ENCODE measurements around the gene TBC1D5. TPM values are rescaled to one million over a fixed set of nuclear protein-coding genes. Genes with fewer than 3 reads are reported as not detected.
A peak's percentile ranks its signal among the peaks of the same experiment; 100 is the strongest.

Gene TBC1D5
- total and polyA plus RNA-seq, 12 donors, result 6.7 to 35.6 (median 30.5) TPM

GRCh38 chr3:17745894-17746293 lies 3.5 kb upstream of the TBC1D5 start:
- TF ChIP-seq CTCF (IDR thresholded peaks at IDR 0.05), result no peak
- intact Hi-C loops (cut with DNase I), result no loop called here
- Histone ChIP-seq H3K27me3 (no peaks in the 10 kb centered on the region), H3K27ac (no peak overlapping the region), H3K36me3 (no peaks in the 10 kb centered on the region), H3K4me3 (no peak overlapping the region), H3K9me3 (no peaks in the 10 kb centered on the region), H3K4me1 (peaks cover 2 to 36% (median 13%) of the 10 kb centered on the region in 9 donors)
- no peak for DNase-seq
- no peak for ATAC-seq
- 41 to 67% methylated on average over 2 of the region's 2 CpGs for WGBS, 2 donors

GRCh38 chr3:17745301-17745700 lies 2.9 kb upstream of the TBC1D5 start:
- ATAC-seq, result no peak
- intact Hi-C loops (cut with DNase I), result no loop called here
- no peak overlapping the region for H3K4me3 ChIP-seq

GRCh38 chr3:17744693-17745092 lies 2.3 kb upstream of the TBC1D5 start:
- no peak for DNase-seq
- no peaks in the 10 kb centered on the region for H3K27me3 ChIP-seq
- ATAC-seq, result no peak
- no peak overlapping the region for H3K27ac ChIP-seq
- no peaks in the 10 kb centered on the region for H3K36me3 ChIP-seq
- intact Hi-C loops (cut with DNase I), result loop anchor here in 2 of 10 donors (5.0 kb wide), 1 partner anchor 97 kb away; no protein-coding TSS in a partner anchor
- H3K4me3 ChIP-seq, result no peak overlapping the region
- no peaks in the 10 kb centered on the region for H3K9me3 ChIP-seq
- TF ChIP-seq CTCF (IDR thresholded peaks at IDR 0.05), result no peak
- peaks cover 3 to 45% (median 25%) of the 10 kb centered on the region in 9 donors for H3K4me1 ChIP-seq
- 94 to 95% methylated on average over 3 of the region's 3 CpGs for WGBS, 2 donors

More at GRCh38 chr3:17745301-17745700, 2.9 kb upstream of the TBC1D5 start:
- no peak for TF ChIP-seq CTCF (IDR thresholded peaks at IDR 0.05)
- no peaks in the 10 kb centered on the region for H3K36me3 ChIP-seq
- H3K27ac ChIP-seq, result no peak overlapping the region
- H3K9me3 ChIP-seq, result no peaks in the 10 kb centered on the region
- no peak for DNase-seq
- no peaks in the 10 kb centered on the region for H3K27me3 ChIP-seq
- H3K4me1 ChIP-seq, result peaks cover 3 to 42% (median 19%) of the 10 kb centered on the region in 9 donors
- 82% methylated on average over 2 of the region's 2 CpGs for WGBS, 2 donors

DNA sequence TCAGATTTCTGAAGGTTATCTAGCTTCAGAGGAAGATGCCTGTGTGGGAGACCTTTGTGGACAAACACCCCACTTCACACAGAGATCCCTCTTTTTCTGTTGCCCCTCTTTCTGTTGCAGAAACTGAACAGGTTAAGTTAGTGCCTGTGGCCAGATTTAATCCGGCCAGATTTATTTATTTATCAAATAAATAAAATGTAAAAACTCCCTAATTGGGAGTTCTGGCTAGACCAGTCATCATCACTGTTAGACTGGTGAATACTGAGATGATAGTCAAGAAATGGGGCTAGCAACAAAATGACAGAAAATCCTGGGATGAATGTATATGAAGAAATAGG lies 1.2 kb upstream of the TBC1D5 start:
- H3K4me3 ChIP-seq, result no peak overlapping the region

More for the DNA sequence above, 1.2 kb upstream of the TBC1D5 start:
- intact Hi-C loops (cut with DNase I), result loop anchor here in 2 of 10 donors (5.0 kb wide), 1 partner anchor 96 kb away; no protein-coding TSS in a partner anchor
- H3K9me3 ChIP-seq, result no peaks in the 10 kb centered on the region
- peak overlapping the region in 7 of 10 donors; percentile 98 to 100 (median 99) for H3K27ac ChIP-seq
- DNase-seq (no peak), ATAC-seq (no peak)
- 65 to 73% methylated on average over 1 of the region's 1 CpG for WGBS, 2 donors
- peaks cover 3 to 49% (median 30%) of the 10 kb centered on the region in 9 donors for H3K4me1 ChIP-seq
- no peaks in the 10 kb centered on the region for H3K27me3 ChIP-seq
- no peaks in the 10 kb centered on the region for H3K36me3 ChIP-seq
- TF ChIP-seq CTCF (IDR thresholded peaks at IDR 0.05), result no peak
